HepG2 (cell line): Measurements from ENCODE around the gene M1AP. TPM values are rescaled to one million over a fixed set of nuclear protein-coding genes. Genes with fewer than 3 reads are reported as not detected.

ENCODE experiments used
- FIP1L1 ChIP-seq: fragments of 200-400 bp; formaldehyde crosslinking; IDR thresholded peaks from 2 replicates; pipeline ENCODE4 v1.6.1; 2018; ENCODE audit warnings: low read depth, mild to moderate bottlenecking, low read length, moderate library complexity, borderline replicate concordance; ENCODE audit not compliant: insufficient read depth
- HOXA5 ChIP-seq: sonication (generic); formaldehyde crosslinking; IDR thresholded peaks from 2 replicates; pipeline ENCODE4 v1.4.0; 2020; ENCODE audit warnings: missing genetic modification reagents
- IRF2 ChIP-seq: IDR thresholded peaks from 2 replicates; pipeline ENCODE4 v1.6.1; 2018; ENCODE audit warnings: missing genetic modification reagents, missing compliant biosample characterization
- LCORL ChIP-seq, 2 experiments: fragments of 450-650 bp in 1 of 2; sonication (generic) in 1 of 2; formaldehyde crosslinking in 1 of 2; IDR thresholded peaks; 2 replicates each; pipeline versions ENCODE4 v1.5.0 to v1.6.1; 2017 to 2020; ENCODE audit warnings: antibody characterized with exemption in 1 of 2, missing genetic modification reagents in 1 of 2
- NCOA2 ChIP-seq: sonication (generic); formaldehyde crosslinking; IDR thresholded peaks from 2 replicates; pipeline ENCODE4 v1.8.0; 2022; ENCODE audit warnings: inconsistent platforms
- NR2F6 ChIP-seq, 2 experiments: IDR thresholded peaks; 2 replicates each; pipeline ENCODE4 v1.6.1; 2016; ENCODE audit warnings: antibody characterized with exemption in 1 of 2, mild to moderate bottlenecking in 1 of 2
- NR3C1 ChIP-seq: sonication (generic); formaldehyde crosslinking; IDR thresholded peaks from 2 replicates; pipeline ENCODE4 v1.4.0; 2020; ENCODE audit warnings: missing genetic modification reagents
- PHB2 ChIP-seq: fragments of 450-650 bp; IDR thresholded peaks from 2 replicates; pipeline ENCODE4 v1.6.1; 2018; ENCODE audit not compliant: partially characterized antibody
- PPARG ChIP-seq: conservative IDR thresholded peaks from 2 replicates; pipeline ENCODE4 v1.6.1; 2016; ENCODE audit warnings: missing biosample characterization, missing genetic modification reagents
- SIN3B ChIP-seq: fragments of 150-350 bp; IDR thresholded peaks from 2 replicates; pipeline ENCODE4 v1.6.1; 2014; ENCODE audit warnings: low read length
- SMC3 ChIP-seq: IDR thresholded peaks from 2 replicates; pipeline ENCODE4 v1.6.1; 2011; ENCODE audit warnings: low read length, improper control_type of control experiment
- STAG1 ChIP-seq: sonication (generic); formaldehyde crosslinking; IDR thresholded peaks from 2 replicates; pipeline ENCODE4 v1.4.0; 2020; ENCODE audit warnings: missing genetic modification reagents
- TBL1XR1 ChIP-seq: fragments of 150-350 bp; IDR thresholded peaks from 2 replicates; pipeline ENCODE4 v1.6.1; 2014; ENCODE audit warnings: borderline replicate concordance, low read length; ENCODE audit not compliant: partially characterized antibody
- TOE1 ChIP-seq: sonication (generic); formaldehyde crosslinking; IDR thresholded peaks from 2 replicates; pipeline ENCODE4 v1.4.0; 2020; ENCODE audit warnings: mild to moderate bottlenecking, missing genetic modification reagents
- ZMYM3 ChIP-seq: sonication (generic); formaldehyde crosslinking; IDR thresholded peaks from 2 replicates; pipeline ENCODE4 v1.5.1; 2020; ENCODE audit warnings: mild to moderate bottlenecking, missing genetic modification reagents
- ZNF235 ChIP-seq: sonication (generic); formaldehyde crosslinking; IDR thresholded peaks from 2 replicates; pipeline ENCODE4 v1.8.1; 2023; ENCODE audit warnings: mild to moderate bottlenecking, missing genetic modification reagents, borderline replicate concordance
- ZNF451 ChIP-seq: sonication (generic); formaldehyde crosslinking; IDR thresholded peaks from 2 replicates; pipeline ENCODE4 v1.5.0; 2020; ENCODE audit warnings: mild to moderate bottlenecking, missing genetic modification reagents
- ZNF543 ChIP-seq: sonication (generic); formaldehyde crosslinking; IDR thresholded peaks from 2 replicates; pipeline ENCODE4 v1.4.0; 2020; ENCODE audit warnings: mild to moderate bottlenecking, missing genetic modification reagents
- ZNF572 ChIP-seq: sonication (generic); formaldehyde crosslinking; IDR thresholded peaks from 2 replicates; pipeline ENCODE4 v1.5.1; 2020; ENCODE audit warnings: mild to moderate bottlenecking, missing genetic modification reagents
- ZNF878 ChIP-seq: sonication (generic); formaldehyde crosslinking; IDR thresholded peaks from 2 replicates; pipeline ENCODE4 v1.8.1; 2023; ENCODE audit warnings: mild to moderate bottlenecking, missing genetic modification reagents, moderate library complexity
- ZSCAN21 ChIP-seq: sonication (generic); formaldehyde crosslinking; IDR thresholded peaks from 2 replicates; pipeline ENCODE4 v1.8.0; 2022; ENCODE audit warnings: mild to moderate bottlenecking, missing genetic modification reagents, moderate library complexity, borderline replicate concordance
- polyA plus RNA-seq, 8 experiments: library from polyadenylated mRNA; depleted of rRNA in 3 of 8; stranded (reverse) in 7 of 8; unstranded in 1 of 8; fragments of >200 nt; fragmentation: Illumina TruSeq in 4 of 8; extraction: Trizol in 4 of 8; gene quantifications; 2 replicates each; pipeline versions ENCODE4 v1.2.1 to v1.2.3, GENCODE V29; 2011 to 2016; ENCODE audit warnings: low read depth in 4 of 8, missing spikeins in 1 of 8, mixed read lengths in 1 of 8; ENCODE audit not compliant: insufficient read depth in 1 of 8
- total RNA-seq, 5 experiments: library from RNA; depleted of rRNA; stranded (reverse); fragments of >200 nt; fragmentation: Illumina TruSeq; extraction: Trizol; gene quantifications; 2 replicates each; pipeline ENCODE4 v1.2.3, GENCODE V29; 2016; ENCODE audit warnings: low read depth in 1 of 5
- TF ChIP-seq, protein P1 (sequence below): sonication (generic); formaldehyde crosslinking; IDR thresholded peaks from 2 replicates; pipeline ENCODE4 v1.4.0; 2020; ENCODE audit warnings: missing genetic modification reagents
- TF ChIP-seq, protein P2 (sequence below): sonication (generic); formaldehyde crosslinking; IDR thresholded peaks from 2 replicates; pipeline ENCODE4 v1.4.0; 2020; ENCODE audit warnings: missing genetic modification reagents, borderline replicate concordance
- TF ChIP-seq, protein P3 (sequence below): IDR thresholded peaks from 2 replicates; pipeline ENCODE4 v1.4.0; 2020; ENCODE audit warnings: mild to moderate bottlenecking, missing genetic modification reagents

M1AP gene
- total and polyA plus RNA-seq, 2 of the 13 experiments (the other 11 are each of a cell fraction or from before 2014, with no cell fraction given) = not detected

DNA sequence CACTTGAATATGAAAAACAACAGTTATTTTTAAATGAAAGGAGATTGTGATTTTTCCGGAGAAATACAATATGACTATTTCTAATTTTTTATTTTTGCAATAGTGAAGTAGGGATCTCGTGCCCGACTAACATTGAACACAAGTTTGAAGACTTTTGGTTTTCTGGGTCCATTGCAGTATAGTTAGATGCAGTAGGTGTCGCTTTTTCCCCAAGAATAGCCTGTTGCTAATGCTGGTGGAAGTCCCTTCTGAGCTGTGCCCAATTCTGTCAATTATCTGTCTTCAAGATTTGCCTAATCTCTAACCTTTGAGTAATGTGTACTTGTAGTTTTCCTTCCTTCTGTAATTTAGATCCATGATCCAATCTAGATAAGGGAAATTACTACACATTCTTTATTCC lies 42.4 kb upstream of the M1AP start (continued):
- TF ChIP-seq ZNF451 (CRISPR knock-in tag) = no peak
- TF ChIP-seq PPARG (CRISPR knock-in tag) = 0 out of 2 replicates have a peak, but pooled peaks have one; percentile 39
- no peak for TF ChIP-seq PHB2
- TF ChIP-seq, protein P1, sequence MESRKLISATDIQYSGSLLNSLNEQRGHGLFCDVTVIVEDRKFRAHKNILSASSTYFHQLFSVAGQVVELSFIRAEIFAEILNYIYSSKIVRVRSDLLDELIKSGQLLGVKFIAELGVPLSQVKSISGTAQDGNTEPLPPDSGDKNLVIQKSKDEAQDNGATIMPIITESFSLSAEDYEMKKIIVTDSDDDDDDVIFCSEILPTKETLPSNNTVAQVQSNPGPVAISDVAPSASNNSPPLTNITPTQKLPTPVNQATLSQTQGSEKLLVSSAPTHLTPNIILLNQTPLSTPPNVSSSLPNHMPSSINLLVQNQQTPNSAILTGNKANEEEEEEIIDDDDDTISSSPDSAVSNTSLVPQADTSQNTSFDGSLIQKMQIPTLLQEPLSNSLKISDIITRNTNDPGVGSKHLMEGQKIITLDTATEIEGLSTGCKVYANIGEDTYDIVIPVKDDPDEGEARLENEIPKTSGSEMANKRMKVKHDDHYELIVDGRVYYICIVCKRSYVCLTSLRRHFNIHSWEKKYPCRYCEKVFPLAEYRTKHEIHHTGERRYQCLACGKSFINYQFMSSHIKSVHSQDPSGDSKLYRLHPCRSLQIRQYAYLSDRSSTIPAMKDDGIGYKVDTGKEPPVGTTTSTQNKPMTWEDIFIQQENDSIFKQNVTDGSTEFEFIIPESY = no peak
- TF ChIP-seq SMC3 = peak; percentile 94
- TF ChIP-seq FIP1L1 = no peak
- no peak for TF ChIP-seq NR2F6 (IDR thresholded peaks at IDR 0.05)
- TF ChIP-seq NR2F6 (CRISPR knock-in tag; IDR thresholded peaks at IDR 0.05) = no peak
- no peak for TF ChIP-seq LCORL (IDR thresholded peaks at IDR 0.05)
- TF ChIP-seq LCORL (CRISPR knock-in tag; IDR thresholded peaks at IDR 0.05) = no peak
- TF ChIP-seq ZNF543 (CRISPR knock-in tag) = no peak
- no peak for TF ChIP-seq ZNF878 (CRISPR knock-in tag)
- TF ChIP-seq, protein P2, sequence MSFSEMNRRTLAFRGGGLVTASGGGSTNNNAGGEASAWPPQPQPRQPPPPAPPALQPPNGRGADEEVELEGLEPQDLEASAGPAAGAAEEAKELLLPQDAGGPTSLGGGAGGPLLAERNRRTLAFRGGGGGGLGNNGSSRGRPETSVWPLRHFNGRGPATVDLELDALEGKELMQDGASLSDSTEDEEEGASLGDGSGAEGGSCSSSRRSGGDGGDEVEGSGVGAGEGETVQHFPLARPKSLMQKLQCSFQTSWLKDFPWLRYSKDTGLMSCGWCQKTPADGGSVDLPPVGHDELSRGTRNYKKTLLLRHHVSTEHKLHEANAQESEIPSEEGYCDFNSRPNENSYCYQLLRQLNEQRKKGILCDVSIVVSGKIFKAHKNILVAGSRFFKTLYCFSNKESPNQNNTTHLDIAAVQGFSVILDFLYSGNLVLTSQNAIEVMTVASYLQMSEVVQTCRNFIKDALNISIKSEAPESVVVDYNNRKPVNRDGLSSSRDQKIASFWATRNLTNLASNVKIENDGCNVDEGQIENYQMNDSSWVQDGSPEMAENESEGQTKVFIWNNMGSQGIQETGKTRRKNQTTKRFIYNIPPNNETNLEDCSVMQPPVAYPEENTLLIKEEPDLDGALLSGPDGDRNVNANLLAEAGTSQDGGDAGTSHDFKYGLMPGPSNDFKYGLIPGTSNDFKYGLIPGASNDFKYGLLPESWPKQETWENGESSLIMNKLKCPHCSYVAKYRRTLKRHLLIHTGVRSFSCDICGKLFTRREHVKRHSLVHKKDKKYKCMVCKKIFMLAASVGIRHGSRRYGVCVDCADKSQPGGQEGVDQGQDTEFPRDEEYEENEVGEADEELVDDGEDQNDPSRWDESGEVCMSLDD = no peak
- no peak for TF ChIP-seq ZSCAN21 (CRISPR knock-in tag)
- TF ChIP-seq ZMYM3 (CRISPR knock-in tag) = no peak
- TF ChIP-seq TBL1XR1 = no peak
- TF ChIP-seq NR3C1 (CRISPR knock-in tag) = no peak
- TF ChIP-seq, protein P3, sequence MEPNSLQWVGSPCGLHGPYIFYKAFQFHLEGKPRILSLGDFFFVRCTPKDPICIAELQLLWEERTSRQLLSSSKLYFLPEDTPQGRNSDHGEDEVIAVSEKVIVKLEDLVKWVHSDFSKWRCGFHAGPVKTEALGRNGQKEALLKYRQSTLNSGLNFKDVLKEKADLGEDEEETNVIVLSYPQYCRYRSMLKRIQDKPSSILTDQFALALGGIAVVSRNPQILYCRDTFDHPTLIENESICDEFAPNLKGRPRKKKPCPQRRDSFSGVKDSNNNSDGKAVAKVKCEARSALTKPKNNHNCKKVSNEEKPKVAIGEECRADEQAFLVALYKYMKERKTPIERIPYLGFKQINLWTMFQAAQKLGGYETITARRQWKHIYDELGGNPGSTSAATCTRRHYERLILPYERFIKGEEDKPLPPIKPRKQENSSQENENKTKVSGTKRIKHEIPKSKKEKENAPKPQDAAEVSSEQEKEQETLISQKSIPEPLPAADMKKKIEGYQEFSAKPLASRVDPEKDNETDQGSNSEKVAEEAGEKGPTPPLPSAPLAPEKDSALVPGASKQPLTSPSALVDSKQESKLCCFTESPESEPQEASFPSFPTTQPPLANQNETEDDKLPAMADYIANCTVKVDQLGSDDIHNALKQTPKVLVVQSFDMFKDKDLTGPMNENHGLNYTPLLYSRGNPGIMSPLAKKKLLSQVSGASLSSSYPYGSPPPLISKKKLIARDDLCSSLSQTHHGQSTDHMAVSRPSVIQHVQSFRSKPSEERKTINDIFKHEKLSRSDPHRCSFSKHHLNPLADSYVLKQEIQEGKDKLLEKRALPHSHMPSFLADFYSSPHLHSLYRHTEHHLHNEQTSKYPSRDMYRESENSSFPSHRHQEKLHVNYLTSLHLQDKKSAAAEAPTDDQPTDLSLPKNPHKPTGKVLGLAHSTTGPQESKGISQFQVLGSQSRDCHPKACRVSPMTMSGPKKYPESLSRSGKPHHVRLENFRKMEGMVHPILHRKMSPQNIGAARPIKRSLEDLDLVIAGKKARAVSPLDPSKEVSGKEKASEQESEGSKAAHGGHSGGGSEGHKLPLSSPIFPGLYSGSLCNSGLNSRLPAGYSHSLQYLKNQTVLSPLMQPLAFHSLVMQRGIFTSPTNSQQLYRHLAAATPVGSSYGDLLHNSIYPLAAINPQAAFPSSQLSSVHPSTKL (CRISPR knock-in tag) = 0 out of 2 replicates have a peak, but pooled peaks have one; percentile 20
- TF ChIP-seq NCOA2 = no peak
- no peak for TF ChIP-seq SIN3B
- TF ChIP-seq IRF2 = peak; percentile 29; the same call in 1 of the 2 replicates
- TF ChIP-seq STAG1 (CRISPR knock-in tag) = peak; percentile 99
- no peak for TF ChIP-seq TOE1
- TF ChIP-seq ZNF572 (CRISPR knock-in tag) = no peak
- TF ChIP-seq ZNF235 = no peak
- TF ChIP-seq HOXA5 (CRISPR knock-in tag) = 0 out of 2 replicates have a peak, but pooled peaks have one; percentile 54
